CD4-positive, alpha-beta T cell treated with Interferon alpha-2 for 1 hour (primary cell): ENCODE data around the gene ZNF747.
A peak's percentile ranks its signal among the peaks of the same experiment; 100 is the strongest.

Experiments used
- DNase-seq, 2 donors: peaks; one replicate each; pipeline ENCODE4 v3.0.0-alpha.2; 2020 to 2022

The ZNF747 gene

GRCh38 chr16:30515275-30515674, 19.4 kb downstream of the ZNF747 start:
- DNase-seq = no peak

- DNase-seq = no peak
Measured at GRCh38 chr16:30511509-30511908, 23.1 kb downstream of the ZNF747 start.

- no peak for DNase-seq
Measured at GRCh38 chr16:30510376-30510938, 24.2 kb downstream of the ZNF747 start.

GRCh38 chr16:30509081-30509765, 25.4 kb downstream of the ZNF747 start:
- DNase-seq = no peak

- DNase-seq = no peak
Measured at GRCh38 chr16:30503403-30504296, 31.0 kb downstream of the ZNF747 start.

GRCh38 chr16:30499284-30499683, 35.4 kb downstream of the ZNF747 start:
- DNase-seq = no peak

- no peak for DNase-seq
Measured at GRCh38 chr16:30494709-30495108, 39.9 kb downstream of the ZNF747 start.

- no peak for DNase-seq
Measured at GRCh38 chr16:30493941-30494488, 40.6 kb downstream of the ZNF747 start.

- peak in 1 of 2 donors; percentile 31 for DNase-seq
Measured at GRCh38 chr16:30491744-30492308, 42.8 kb downstream of the ZNF747 start.

GRCh38 chr16:30491229-30491628, 43.4 kb downstream of the ZNF747 start:
- no peak for DNase-seq

- DNase-seq = no peak
Measured at GRCh38 chr16:30490210-30490609, 44.4 kb downstream of the ZNF747 start.

- no peak for DNase-seq
Measured at GRCh38 chr16:30488764-30489605, 45.7 kb downstream of the ZNF747 start.

GRCh38 chr16:30485818-30486436, 48.7 kb downstream of the ZNF747 start:
- no peak for DNase-seq

- no peak for DNase-seq
Measured at GRCh38 chr16:30484887-30485286, 49.8 kb downstream of the ZNF747 start.

GRCh38 chr16:30482366-30482765, 52.3 kb downstream of the ZNF747 start:
- DNase-seq = peak in 1 of 2 donors; percentile 36

- no peak for DNase-seq
Measured at GRCh38 chr16:30481381-30481780, 53.3 kb downstream of the ZNF747 start.
